ENCODE data around the gene IRAK1.

- TF ChIP-seq TAF1 (IDR thresholded peaks at IDR 0.05; ENCODE audit: borderline replicate concordance, low read depth, low read length) (no peak), POLR2A (IDR thresholded peaks at IDR 0.05; ENCODE audit: low read depth, low read length) (no peak)
These were observed 28.6 kb downstream of the IRAK1 start for GRCh38 chrX:153991013-153991580.
